Measurements from ENCODE around the gene EPB41.
A peak's percentile ranks its signal among the peaks of the same experiment; 100 is the strongest.
"Not testable (repeated sequence)": the region's sequence is repeated elsewhere in the genome, so short reads cannot be mapped to it uniquely, and the experiment has no call there.

The EPB41 gene

DNA sequence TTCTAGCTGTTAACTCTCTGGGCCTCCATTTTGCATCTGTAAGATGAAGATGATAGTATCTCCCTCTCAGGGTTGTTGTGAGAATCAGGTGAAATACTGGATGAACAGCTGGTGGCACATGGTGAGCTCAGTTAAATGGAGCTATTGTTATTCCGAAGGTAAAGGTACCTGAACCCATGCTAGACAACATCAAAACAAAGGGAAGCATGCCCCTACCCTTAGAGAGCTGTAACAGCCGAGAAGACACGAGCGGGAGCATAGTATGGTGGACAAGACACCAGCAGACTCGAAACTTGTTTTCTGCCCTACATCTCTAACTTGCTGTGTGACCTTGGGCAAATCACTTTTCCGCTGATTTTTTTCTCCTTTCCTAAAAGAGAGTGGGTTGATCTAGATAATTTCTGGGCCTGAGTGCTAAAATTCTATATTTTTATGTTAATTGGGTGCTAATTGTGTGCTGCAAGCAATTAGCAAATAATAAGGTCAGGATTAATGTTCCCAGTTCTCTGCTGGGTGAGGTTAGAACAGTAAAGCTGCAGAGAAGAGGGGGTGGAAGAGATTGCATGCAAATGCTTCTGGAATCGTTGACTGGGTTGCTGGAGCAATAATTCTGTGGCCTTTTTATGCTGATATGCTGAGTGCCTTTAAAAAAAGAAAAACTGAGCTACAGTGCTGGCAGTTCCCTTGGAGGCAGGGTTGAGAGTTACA lies 198.5 kb downstream of the EPB41 start:
- no peak for DNase-seq (ENCODE audit: low spot score)

- no peak for DNase-seq (ENCODE audit: low spot score)
These were observed 199.2 kb downstream of the EPB41 start for GRCh38 chr1:29113413-29114117.

DNA sequence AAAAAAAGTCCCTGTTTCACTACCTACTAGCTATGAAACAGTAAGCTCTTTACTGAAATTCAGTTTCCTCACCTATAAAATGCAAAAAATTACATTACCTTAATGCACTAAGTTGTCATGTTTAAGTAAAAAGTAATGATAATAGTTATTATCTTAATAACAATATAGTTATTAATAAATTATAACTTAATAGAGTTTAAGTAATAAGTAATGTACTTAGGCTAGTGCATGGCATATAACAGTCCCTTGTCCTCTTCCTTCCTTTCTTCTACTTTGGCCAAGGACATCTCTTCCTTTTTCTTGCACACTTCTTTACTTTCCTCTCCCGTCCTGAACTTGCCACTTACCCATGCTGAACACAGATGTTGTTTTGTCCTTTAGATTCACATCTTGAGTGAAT lies 200.3 kb downstream of the EPB41 start:
- no peak for DNase-seq (ENCODE audit: low spot score)

DNA sequence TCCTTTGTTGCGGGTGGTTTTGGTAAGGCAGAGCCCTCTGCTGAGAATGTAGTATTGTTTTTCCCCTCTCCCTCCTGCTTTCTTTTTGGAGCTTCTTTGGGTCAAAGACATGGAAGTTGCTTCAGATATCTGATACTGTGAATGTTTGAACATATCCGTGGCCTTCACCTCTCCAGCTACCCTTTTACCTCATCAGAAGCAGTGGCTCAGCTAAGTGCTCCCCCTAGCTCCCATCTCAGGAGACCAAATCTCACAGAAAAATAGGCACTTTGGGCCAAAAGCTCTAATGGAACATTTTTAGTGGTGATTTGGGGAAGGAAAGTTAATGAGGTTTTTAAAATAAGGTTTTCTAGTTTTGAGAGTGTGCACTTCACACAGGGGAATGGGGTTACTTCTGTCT lies 203.0 kb downstream of the EPB41 start:
- no peak for DNase-seq (ENCODE audit: low spot score)

GRCh38 chr1:29119121-29119929 lies 205.0 kb downstream of the EPB41 start:
- no peak for DNase-seq (ENCODE audit: low spot score)

GRCh38 chr1:29120367-29120766 lies 206.0 kb downstream of the EPB41 start:
- no peak for DNase-seq (ENCODE audit: low spot score)

DNA sequence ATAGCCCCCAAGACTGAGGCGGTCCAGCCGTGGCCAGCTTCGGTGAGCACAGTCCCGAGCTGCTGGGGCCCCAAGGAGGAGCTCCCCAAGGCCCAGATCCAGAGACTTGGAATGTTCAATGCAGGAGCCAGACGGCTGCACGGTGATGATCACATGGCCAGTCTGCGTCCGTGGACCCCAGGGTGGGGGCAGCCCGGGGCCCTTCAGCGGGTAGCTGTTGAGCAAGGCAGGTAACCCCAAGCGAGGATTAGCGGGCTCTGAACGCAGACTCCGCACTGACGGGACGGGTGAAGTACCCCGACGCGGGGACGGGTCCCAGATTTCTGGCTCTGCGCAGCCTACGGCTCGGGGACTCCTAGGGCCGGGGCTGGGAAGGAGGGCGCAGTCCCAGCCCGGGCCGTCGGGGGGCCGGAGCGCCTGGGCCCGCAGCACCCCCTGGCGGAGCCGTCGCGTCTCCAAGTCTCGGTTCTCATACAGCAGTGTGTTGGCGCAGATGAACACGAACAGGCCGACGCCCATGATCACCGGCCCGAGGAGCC lies 206.6 kb downstream of the EPB41 start:
- peak; percentile 51 for DNase-seq (ENCODE audit: low spot score)

GRCh38 chr1:29121516-29121935 lies 207.2 kb downstream of the EPB41 start:
- DNase-seq (ENCODE audit: low spot score), result no peak

DNA sequence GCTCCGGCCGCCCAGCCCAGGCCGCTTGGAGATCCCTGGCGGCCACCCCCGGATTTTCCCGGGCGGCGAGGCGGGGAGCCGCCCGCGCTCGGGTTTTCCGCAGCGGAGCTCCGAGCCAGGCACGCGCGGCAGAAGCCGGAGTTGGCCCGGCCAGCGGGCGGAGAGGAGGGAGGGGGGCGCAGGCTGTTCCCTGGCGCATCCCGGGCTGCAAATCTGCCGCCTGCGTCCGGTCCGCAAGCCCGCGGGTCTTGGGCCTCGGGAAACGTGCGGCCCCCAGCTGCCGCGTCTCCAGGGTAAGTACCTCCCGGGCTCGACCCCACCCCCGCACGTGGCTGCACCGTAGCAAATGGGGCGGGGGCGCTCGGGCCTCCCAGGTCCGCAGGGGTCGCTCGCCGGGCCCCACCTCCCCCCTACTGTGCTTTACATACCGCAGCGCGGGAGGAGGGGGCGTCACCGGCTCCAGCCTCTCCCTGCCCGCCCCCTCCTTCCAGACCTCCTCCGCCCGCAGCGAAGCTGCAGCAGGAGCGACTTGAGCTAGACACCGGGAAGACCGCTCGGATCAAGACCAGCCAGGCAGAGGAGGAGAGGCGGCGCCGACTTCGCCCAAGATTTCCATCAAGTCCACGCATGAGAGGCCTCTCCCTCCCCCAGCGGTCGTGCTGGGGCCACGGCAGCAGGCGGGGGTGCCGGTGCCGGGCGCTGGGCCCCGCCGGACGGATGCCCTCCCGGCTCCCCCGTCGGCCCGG lies 207.7 kb downstream of the EPB41 start:
- no peak for DNase-seq (ENCODE audit: low spot score)

DNA sequence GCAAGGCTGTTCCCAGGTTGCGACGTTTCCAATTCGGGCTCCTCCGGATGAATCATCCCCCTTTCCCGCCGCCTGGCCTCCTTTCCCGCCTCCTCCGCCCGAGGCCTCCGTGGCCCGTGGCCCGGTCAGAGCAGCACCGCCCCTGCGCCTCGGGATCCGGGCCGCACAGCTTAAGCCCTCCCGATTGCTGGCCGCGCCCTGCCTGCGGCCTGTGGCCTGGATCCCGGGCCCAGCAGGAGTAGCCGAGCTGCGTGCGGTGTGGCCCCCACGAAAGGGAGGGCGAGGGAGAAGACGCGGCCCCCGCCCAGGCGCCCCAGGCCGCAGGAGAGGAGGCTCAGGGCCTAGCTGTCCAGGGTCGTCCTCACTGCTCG lies 208.3 kb downstream of the EPB41 start:
- DNase-seq (ENCODE audit: low spot score), result no peak

- no peak for DNase-seq (ENCODE audit: low spot score)
These were observed 208.9 kb downstream of the EPB41 start for GRCh38 chr1:29123053-29123886.

DNA sequence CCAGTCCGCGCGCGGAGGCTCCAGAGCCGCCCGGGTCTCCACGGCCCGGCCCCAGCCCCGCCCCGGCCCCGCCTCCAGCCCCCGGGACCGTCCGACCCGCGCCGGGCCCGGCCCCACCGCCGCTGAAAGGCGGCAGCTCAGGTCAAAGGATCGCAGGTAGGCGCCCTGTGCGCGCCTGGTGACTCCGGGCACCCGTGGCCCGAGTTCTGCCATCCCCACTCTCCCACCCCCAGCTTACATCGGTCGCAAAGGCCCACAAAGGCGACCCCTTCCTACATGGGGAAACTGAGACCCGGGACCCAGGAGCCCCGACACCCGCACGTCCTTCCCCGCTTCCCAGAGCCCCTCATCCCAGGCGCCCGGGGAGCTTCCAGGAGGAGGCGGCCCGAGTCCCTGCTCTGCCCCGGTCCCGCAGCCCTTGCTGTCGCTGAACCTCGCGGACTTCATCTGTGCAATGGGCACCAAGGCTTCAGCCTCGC lies 209.6 kb downstream of the EPB41 start, which contains the start of gene TMEM200B:
Gene TMEM200B (minus strand): TSS at position 17 of the 479 bp plus-strand sequence. CDS start 2,075 bp downstream, outside the sequence.
- DNase-seq (ENCODE audit: low spot score), result no peak

- peak; percentile 22 for DNase-seq (ENCODE audit: low spot score)
These were observed 210.2 kb downstream of the EPB41 start for GRCh38 chr1:29124366-29125236.

GRCh38 chr1:29125237-29125641 lies 210.9 kb downstream of the EPB41 start:
- DNase-seq (ENCODE audit: low spot score), result no peak

- no peak for DNase-seq (ENCODE audit: low spot score)
These were observed 211.4 kb downstream of the EPB41 start for GRCh38 chr1:29125788-29126187.

- no peak for DNase-seq (ENCODE audit: low spot score)
These were observed 211.8 kb downstream of the EPB41 start for GRCh38 chr1:29126198-29126597.

GRCh38 chr1:29128739-29129138 lies 214.4 kb downstream of the EPB41 start:
- no peak for DNase-seq (ENCODE audit: low spot score)

- no peak for DNase-seq (ENCODE audit: low spot score)
These were observed 215.5 kb downstream of the EPB41 start for GRCh38 chr1:29129916-29130315.

DNA sequence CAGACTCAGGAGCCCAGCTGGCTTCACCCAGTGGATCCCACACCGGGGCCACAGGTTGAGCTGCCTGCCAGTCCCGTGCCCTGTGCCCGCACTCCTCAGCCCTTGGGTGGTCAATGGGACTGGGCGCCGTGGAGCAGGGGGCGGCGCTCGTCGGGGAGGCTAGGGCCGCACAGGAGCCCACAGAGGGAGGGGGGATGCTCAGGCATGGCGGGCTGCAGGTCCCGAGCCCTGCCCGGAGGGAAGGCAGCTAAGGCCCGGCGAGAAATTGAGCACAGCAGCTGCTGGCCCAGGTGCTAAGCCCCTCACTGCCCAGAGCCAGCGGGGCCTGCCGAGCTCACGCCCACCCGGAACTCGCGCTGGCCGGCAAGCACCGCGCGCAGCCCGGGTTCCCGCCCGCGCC lies 216.7 kb downstream of the EPB41 start:
- not testable (repeated sequence) for DNase-seq (ENCODE audit: low spot score)
